Measurements from ENCODE around the gene EDA. TPM values are rescaled to one million over a fixed set of nuclear protein-coding genes. Genes with fewer than 3 reads are reported as not detected.

EDA gene
- total and polyA plus RNA-seq, 2 donors (not counting 1 experiment from before 2014, with no cell fraction given): 0.04 to 1.2 TPM

DNA sequence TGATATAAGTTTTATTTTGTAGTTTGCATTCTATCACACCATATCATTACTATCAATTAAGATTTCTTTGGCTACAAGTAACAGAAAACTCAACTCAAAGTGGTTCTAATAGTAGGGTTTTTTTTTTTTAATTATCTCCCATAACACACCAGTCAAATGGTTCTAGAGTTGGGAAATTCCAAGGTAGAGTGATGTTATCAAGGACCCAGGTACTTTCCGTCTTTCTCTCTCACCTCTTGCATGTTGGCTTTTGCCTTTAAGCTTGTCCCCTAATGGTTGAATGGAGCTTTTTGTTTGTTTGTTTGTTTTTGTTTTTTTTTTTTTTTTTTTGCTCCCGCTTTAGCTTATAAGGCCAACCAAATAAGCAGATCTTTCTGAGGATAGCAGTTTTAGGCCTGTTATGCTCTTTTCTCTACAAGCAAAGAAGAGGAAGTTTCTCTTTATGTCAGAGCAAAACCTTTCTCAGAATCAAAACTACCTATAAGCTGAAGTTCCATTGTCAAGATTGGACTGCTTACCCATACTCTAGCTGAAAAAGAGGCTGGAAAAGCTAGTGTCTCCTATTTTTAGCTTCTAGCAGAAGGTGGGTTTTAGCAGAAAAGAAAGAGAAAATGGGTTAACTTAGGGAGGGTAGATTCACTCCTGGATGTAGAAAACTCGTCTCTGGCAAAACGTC, 177.5 kb downstream of the EDA start:
- no CpG with 5 or more reads among the region's 4 CpGs for WGBS (ENCODE audit: insufficient coverage)
- TF ChIP-seq, protein P1, sequence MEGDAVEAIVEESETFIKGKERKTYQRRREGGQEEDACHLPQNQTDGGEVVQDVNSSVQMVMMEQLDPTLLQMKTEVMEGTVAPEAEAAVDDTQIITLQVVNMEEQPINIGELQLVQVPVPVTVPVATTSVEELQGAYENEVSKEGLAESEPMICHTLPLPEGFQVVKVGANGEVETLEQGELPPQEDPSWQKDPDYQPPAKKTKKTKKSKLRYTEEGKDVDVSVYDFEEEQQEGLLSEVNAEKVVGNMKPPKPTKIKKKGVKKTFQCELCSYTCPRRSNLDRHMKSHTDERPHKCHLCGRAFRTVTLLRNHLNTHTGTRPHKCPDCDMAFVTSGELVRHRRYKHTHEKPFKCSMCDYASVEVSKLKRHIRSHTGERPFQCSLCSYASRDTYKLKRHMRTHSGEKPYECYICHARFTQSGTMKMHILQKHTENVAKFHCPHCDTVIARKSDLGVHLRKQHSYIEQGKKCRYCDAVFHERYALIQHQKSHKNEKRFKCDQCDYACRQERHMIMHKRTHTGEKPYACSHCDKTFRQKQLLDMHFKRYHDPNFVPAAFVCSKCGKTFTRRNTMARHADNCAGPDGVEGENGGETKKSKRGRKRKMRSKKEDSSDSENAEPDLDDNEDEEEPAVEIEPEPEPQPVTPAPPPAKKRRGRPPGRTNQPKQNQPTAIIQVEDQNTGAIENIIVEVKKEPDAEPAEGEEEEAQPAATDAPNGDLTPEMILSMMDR (IDR thresholded peaks at IDR 0.05): no peak

DNA sequence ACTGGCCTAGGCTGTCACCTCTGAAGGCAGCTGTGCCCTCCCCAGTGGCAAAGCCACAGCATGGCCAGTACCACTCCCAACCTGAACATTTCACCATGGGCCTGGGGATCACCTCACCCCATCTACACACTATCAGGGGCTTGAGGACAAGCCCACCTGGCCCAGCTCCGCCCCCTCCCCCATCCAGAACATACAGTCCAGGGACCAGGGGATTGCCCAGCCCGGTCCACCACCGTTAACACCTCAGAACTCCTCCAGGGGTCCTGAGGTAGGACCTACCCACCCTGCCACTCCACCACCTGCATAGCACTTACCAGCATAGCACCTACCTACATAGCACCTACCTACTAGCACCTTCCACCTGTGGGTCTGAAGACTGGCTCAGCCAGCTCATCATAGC, 179.8 kb downstream of the EDA start:
- H3K27ac ChIP-seq (ENCODE audit: low read length in 2 of 2): no peak overlapping the region
- Mint-ChIP-seq H3K9me3 (ENCODE audit: insufficient read depth) (no peaks in the 10 kb centered on the region), H3K4me1 (no peaks in the 10 kb centered on the region), H3K4me3 (no peak overlapping the region), H3K27me3 (no peaks in the 10 kb centered on the region), H3K27ac (no peak overlapping the region)
- ChIA-PET POLR2A (no interaction called here), CTCF (no interaction called here)
- H2AFZ ChIP-seq (ENCODE audit: insufficient read depth, low read depth, low read length, poor library complexity, severe bottlenecking): no peak overlapping the region
- H3K79me2 ChIP-seq (ENCODE audit: control insufficient read depth, insufficient read depth, low read length): no peaks in the 10 kb centered on the region
- 92% methylated on average over 3 of the region's 3 CpGs for whole genome bisulfite sequencing (ENCODE audit: insufficient coverage)
- no peak overlapping the region for H3K9ac ChIP-seq (ENCODE audit: low read length)
- H3K4me1 ChIP-seq (ENCODE audit: control insufficient read depth in 2 of 2, insufficient read depth in 2 of 2, low read length in 2 of 2): no peaks in the 10 kb centered on the region
- H3K4me2 ChIP-seq (replicated peaks; ENCODE audit: low read depth, low read length, poor library complexity, severe bottlenecking): no peak overlapping the region
- H3K9me3 ChIP-seq (ENCODE audit: control extremely low read depth in 1 of 3, control insufficient read depth in 2 of 3, insufficient read depth in 1 of 3, low read length in 2 of 3): peaks cover 0 to 6% (median 0%) of the 10 kb centered on the region in 3 donors
- H3K36me3 ChIP-seq (replicated peaks in 1 of 2; ENCODE audit: control extremely low read depth in 1 of 2, control insufficient read depth in 1 of 2, extremely low read depth in 1 of 2, insufficient read depth in 2 of 2, low read length in 1 of 2): no peaks in the 10 kb centered on the region
- H3K27me3 ChIP-seq (replicated peaks in 1 of 4; ENCODE audit: control extremely low read depth in 1 of 4, control insufficient read depth in 3 of 4, insufficient read depth in 4 of 4, low read length in 3 of 4): no peaks in the 10 kb centered on the region
- intact Hi-C loops (cut with micrococcal nuclease): no loop called here
- DNase-seq (no peak), ATAC-seq (ENCODE audit: low read depth) (no peak)
- TF ChIP-seq, protein P1 (IDR thresholded peaks at IDR 0.05): no peak
- no peak for TF ChIP-seq EZH2 (IDR thresholded peaks at IDR 0.05; ENCODE audit: borderline replicate concordance, insufficient read depth, low read depth, low read length, poor library complexity, severe bottlenecking)
- H4K20me1 ChIP-seq (ENCODE audit: control insufficient read depth, insufficient read depth, low read length, poor library complexity, severe bottlenecking): no peaks in the 10 kb centered on the region
- H3K4me3 ChIP-seq (ENCODE audit: control extremely low read depth in 1 of 5, extremely low read depth in 1 of 5, insufficient read depth in 1 of 5, low read depth in 2 of 5, low read length in 4 of 5): no peak overlapping the region

More for the DNA sequence above, 177.5 kb downstream of the EDA start:
- H3K9me3 ChIP-seq (ENCODE audit: control extremely low read depth in 1 of 3, control insufficient read depth in 2 of 3, insufficient read depth in 1 of 3, low read length in 2 of 3): peaks cover 0 to 6% (median 0%) of the 10 kb centered on the region in 3 donors
- no peak overlapping the region for H3K4me2 ChIP-seq (replicated peaks; ENCODE audit: low read depth, low read length, poor library complexity, severe bottlenecking)
- H3K79me2 ChIP-seq (ENCODE audit: control insufficient read depth, insufficient read depth, low read length): no peaks in the 10 kb centered on the region
- H2AFZ ChIP-seq (ENCODE audit: insufficient read depth, low read depth, low read length, poor library complexity, severe bottlenecking): no peak overlapping the region
- Mint-ChIP-seq H3K9me3 (ENCODE audit: insufficient read depth) (no peaks in the 10 kb centered on the region), H3K27ac (no peak overlapping the region), H3K4me1 (no peaks in the 10 kb centered on the region), H3K27me3 (no peaks in the 10 kb centered on the region), H3K4me3 (no peak overlapping the region)
- H3K36me3 ChIP-seq (replicated peaks in 1 of 2; ENCODE audit: control extremely low read depth in 1 of 2, control insufficient read depth in 1 of 2, extremely low read depth in 1 of 2, insufficient read depth in 2 of 2, low read length in 1 of 2): no peaks in the 10 kb centered on the region
- H3K4me1 ChIP-seq (ENCODE audit: control insufficient read depth in 2 of 2, insufficient read depth in 2 of 2, low read length in 2 of 2): no peaks in the 10 kb centered on the region
- ATAC-seq (ENCODE audit: low read depth): no peak
- H3K9ac ChIP-seq (ENCODE audit: low read length): no peak overlapping the region
- no peaks in the 10 kb centered on the region for H3K27me3 ChIP-seq (replicated peaks in 1 of 4; ENCODE audit: control extremely low read depth in 1 of 4, control insufficient read depth in 3 of 4, insufficient read depth in 4 of 4, low read length in 3 of 4)
- ChIA-PET POLR2A (no interaction called here), CTCF (no interaction called here)
- no peak overlapping the region for H3K27ac ChIP-seq (ENCODE audit: low read length in 2 of 2)
- DNase-seq: no peak
- intact Hi-C loops (cut with micrococcal nuclease): no loop called here
- no peaks in the 10 kb centered on the region for H4K20me1 ChIP-seq (ENCODE audit: control insufficient read depth, insufficient read depth, low read length, poor library complexity, severe bottlenecking)
- H3K4me3 ChIP-seq (ENCODE audit: control extremely low read depth in 1 of 5, extremely low read depth in 1 of 5, insufficient read depth in 1 of 5, low read depth in 2 of 5, low read length in 4 of 5): no peak overlapping the region
